MM.1S (cell line): Measurements from ENCODE around the gene C12orf75.

ENCODE experiments used
- EZH2phosphoT487 ChIP-seq: fragments of 300-600 bp; sonication (generic); IDR thresholded peaks from 2 replicates; pipeline ENCODE4 v1.6.1; 2018; ENCODE audit warnings: antibody characterized with exemption, low read length
- TF ChIP-seq, protein P1 (sequence below): fragments of 300-600 bp; sonication (generic); IDR thresholded peaks from 2 replicates; pipeline ENCODE4 v1.5.1; 2016; ENCODE audit warnings: antibody characterized with exemption, low read length, mixed read lengths

DNA sequence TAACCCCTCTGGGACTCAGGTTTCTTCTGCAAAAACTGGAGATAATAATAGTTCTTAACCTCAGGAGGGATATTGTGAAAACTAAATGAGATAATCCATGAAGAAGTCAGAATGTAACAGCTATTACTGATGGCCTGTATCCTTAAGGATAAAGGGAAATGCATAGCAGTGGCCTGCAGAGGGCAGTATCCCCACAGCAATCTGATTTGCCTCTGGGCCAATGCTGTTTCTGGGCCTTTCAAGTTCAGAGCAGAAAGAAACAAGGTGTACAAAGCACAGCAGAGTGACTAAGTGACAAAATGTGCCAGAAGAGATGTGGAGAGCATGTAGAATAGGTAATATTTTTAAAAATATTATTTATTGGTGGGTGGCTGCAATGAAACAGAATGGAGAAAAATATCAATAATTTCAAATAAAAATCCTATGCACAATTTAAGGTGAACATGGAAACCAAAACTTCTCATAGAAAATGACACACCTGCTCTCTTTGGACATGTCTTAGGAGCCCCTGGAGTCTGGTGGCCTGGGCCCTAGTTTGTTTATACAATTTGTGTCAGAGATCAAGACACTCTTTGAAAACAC lies 90.3 kb downstream of the C12orf75 start:
- TF ChIP-seq EZH2phosphoT487 = no peak
- TF ChIP-seq, protein P1, sequence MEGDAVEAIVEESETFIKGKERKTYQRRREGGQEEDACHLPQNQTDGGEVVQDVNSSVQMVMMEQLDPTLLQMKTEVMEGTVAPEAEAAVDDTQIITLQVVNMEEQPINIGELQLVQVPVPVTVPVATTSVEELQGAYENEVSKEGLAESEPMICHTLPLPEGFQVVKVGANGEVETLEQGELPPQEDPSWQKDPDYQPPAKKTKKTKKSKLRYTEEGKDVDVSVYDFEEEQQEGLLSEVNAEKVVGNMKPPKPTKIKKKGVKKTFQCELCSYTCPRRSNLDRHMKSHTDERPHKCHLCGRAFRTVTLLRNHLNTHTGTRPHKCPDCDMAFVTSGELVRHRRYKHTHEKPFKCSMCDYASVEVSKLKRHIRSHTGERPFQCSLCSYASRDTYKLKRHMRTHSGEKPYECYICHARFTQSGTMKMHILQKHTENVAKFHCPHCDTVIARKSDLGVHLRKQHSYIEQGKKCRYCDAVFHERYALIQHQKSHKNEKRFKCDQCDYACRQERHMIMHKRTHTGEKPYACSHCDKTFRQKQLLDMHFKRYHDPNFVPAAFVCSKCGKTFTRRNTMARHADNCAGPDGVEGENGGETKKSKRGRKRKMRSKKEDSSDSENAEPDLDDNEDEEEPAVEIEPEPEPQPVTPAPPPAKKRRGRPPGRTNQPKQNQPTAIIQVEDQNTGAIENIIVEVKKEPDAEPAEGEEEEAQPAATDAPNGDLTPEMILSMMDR = peak; percentile 86
